Lung (tissue), 12 donors: Measurements from ENCODE around the gene SFXN1. TPM values are rescaled to one million over a fixed set of nuclear protein-coding genes. Genes with fewer than 3 reads are reported as not detected.
A peak's percentile ranks its signal among the peaks of the same experiment; 100 is the strongest.

Experiments
- ATAC-seq: fragments of 200-7000 bp; cut with Tn5 transposase; one replicate; pipeline ENCODE4 v1.9.1; 2020; ENCODE audit warnings: moderate number of reproducible peaks; ENCODE audit not compliant: insufficient read depth, low FRiP score
- DNase-seq, 3 donors: peaks; one replicate each; pipeline ENCODE4 v3.0.0-alpha.2; 2013 to 2017
- H3K27ac ChIP-seq, 2 donors: one replicate each; pipeline ENCODE4 v1.5.1; 2013; ENCODE audit warnings: mild to moderate bottlenecking in 2 of 2, moderate library complexity in 2 of 2, control low read depth in 1 of 2, inconsistent platforms in 1 of 2, low read depth in 1 of 2, low read length in 1 of 2
- H3K27me3 ChIP-seq, 3 donors: one replicate each; pipeline ENCODE4 v1.5.1; 2013; ENCODE audit warnings: low read length in 2 of 3; ENCODE audit not compliant: control insufficient read depth in 3 of 3, insufficient read depth in 3 of 3
- H3K36me3 ChIP-seq, 4 donors: one replicate each; pipeline ENCODE4 v1.5.1; 2013; ENCODE audit warnings: low read length in 4 of 4, mild to moderate bottlenecking in 1 of 4, moderate library complexity in 1 of 4; ENCODE audit not compliant: control insufficient read depth in 4 of 4, insufficient read depth in 4 of 4
- H3K4me1 ChIP-seq, 5 donors: one replicate each; pipeline ENCODE4 v1.5.1; 2013; ENCODE audit warnings: low read length in 5 of 5, mild to moderate bottlenecking in 2 of 5, moderate library complexity in 1 of 5; ENCODE audit not compliant: control insufficient read depth in 5 of 5, insufficient read depth in 5 of 5
- H3K4me3 ChIP-seq: one replicate; pipeline ENCODE4 v1.5.1; 2013; ENCODE audit warnings: mild to moderate bottlenecking, control low read depth, moderate library complexity
- H3K9ac ChIP-seq, 2 donors: one replicate each; pipeline ENCODE4 v1.5.1; 2013; ENCODE audit warnings: low read length in 2 of 2, control low read depth in 1 of 2; ENCODE audit not compliant: insufficient read depth in 1 of 2
- H3K9me3 ChIP-seq, 4 donors: one replicate each; pipeline ENCODE4 v1.5.1; 2013; ENCODE audit warnings: low read length in 3 of 4, mild to moderate bottlenecking in 1 of 4, moderate library complexity in 1 of 4; ENCODE audit not compliant: control insufficient read depth in 4 of 4, insufficient read depth in 3 of 4
- WGBS, 2 donors: extraction: QIAGEN DNeasy Blood & Tissue Kit; methylation state at CpG; one replicate each; pipeline ENCODE4 v1.1.7; 2013; 5-methylcytosine and 5-hydroxymethylcytosine counted together
- polyA plus RNA-seq, 2 donors: library from polyadenylated mRNA; stranded (reverse); fragments of 200-250 nt; gene quantifications; one replicate each; pipeline ENCODE4 v1.2.1, GENCODE V29; 2013
- total RNA-seq, 2 donors: library from RNA; depleted of rRNA in 1 of 2; stranded (reverse); fragments of >200 nt in 1 of 2; gene quantifications; one replicate each; pipeline ENCODE4 v1.2.1, GENCODE V29; 2014 to 2021
- TF ChIP-seq, protein P1 (sequence below): IDR thresholded peaks from 2 replicates; pipeline ENCODE4 v1.5.1; 2012; ENCODE audit warnings: mild to moderate bottlenecking; ENCODE audit errors: control extremely low read depth, extremely low read depth
- donor health status: control.
- donor health status: control.
- donor health status: Bipolar disorder and iron deficiency.
- donor health status: healthy.
- donor health status: DM: yes; HTN: yes; CAD: no.

Gene SFXN1
- total and polyA plus RNA-seq, 4 donors, result 5.7 to 42.2 (median 19.0) TPM

DNA sequence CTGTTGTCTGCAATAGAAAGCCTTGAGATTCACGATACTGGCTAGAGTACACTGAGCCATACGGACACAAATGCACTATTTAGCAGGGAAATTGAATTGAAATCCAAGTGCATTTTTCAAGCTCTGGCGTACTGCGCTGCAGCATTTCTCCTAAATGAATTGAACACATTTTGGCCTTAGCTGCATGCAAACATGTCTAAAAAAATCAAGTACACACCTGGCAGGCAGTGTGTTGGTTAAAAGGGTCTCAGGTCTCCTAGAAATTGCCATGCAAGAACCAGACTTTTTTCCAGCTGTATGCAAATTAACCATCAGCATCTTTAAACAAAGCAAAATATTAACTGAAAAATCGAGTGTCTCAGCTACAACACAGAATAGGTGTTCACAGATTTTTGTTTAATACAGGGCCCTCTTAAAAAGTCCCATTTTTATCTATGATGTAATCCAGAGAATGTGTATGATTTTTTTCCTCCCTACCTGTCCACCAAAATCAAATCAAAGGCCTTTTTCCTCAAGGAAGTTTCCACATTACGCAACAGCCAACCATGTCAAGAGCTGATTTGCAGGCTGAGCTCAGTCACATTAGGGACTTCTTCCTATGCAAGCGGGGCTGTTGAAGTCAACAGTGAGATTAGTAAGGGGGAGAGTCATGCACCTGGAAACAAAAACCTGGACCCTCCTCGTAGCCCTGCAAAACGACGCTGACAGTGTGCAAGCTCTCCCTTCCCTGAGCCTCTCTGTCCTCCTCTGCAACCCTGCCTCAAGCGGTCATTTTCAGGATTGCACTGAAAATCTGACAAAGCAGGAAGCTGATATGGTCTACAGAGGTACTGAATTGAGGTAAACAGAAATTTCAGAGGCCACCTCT is 14.1 kb upstream of the SFXN1 start:
- no peaks in the 10 kb centered on the region for H3K9me3 ChIP-seq
- WGBS, 2 donors, result 42 to 50% methylated on average over 11 of the region's 11 CpGs

DNA sequence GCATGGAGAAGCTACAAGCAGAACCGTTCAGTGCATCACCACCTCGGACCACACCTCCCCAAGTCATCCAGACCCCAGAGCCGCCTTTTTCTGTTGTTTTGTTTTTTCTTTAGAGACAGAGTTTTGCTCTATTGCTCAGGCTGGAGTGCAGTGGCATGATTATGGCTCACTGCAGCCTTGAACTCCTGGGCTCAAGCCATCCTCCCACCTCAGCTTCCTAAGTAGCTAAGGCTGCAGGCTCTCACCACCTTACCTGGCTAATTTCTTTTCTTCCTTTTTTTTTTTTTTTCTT is 13.5 kb upstream of the SFXN1 start:
- Histone ChIP-seq H3K4me3 (no peak overlapping the region), H3K9ac (no peak overlapping the region), H3K4me1 (peaks cover 0 to 12% (median 0%) of the 10 kb centered on the region in 5 donors), H3K27me3 (no peaks in the 10 kb centered on the region), H3K9me3 (no peaks in the 10 kb centered on the region), H3K36me3 (no peaks in the 10 kb centered on the region), H3K27ac (no peak overlapping the region)
- WGBS, 2 donors, result 0 to 7% methylated on average over 3 of the region's 3 CpGs
- TF ChIP-seq, protein P1, sequence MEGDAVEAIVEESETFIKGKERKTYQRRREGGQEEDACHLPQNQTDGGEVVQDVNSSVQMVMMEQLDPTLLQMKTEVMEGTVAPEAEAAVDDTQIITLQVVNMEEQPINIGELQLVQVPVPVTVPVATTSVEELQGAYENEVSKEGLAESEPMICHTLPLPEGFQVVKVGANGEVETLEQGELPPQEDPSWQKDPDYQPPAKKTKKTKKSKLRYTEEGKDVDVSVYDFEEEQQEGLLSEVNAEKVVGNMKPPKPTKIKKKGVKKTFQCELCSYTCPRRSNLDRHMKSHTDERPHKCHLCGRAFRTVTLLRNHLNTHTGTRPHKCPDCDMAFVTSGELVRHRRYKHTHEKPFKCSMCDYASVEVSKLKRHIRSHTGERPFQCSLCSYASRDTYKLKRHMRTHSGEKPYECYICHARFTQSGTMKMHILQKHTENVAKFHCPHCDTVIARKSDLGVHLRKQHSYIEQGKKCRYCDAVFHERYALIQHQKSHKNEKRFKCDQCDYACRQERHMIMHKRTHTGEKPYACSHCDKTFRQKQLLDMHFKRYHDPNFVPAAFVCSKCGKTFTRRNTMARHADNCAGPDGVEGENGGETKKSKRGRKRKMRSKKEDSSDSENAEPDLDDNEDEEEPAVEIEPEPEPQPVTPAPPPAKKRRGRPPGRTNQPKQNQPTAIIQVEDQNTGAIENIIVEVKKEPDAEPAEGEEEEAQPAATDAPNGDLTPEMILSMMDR, result no peak
- DNase-seq, result no peak
- ATAC-seq, result no peak

More for the DNA sequence above, 14.1 kb upstream of the SFXN1 start:
- Histone ChIP-seq H3K4me1 (peaks cover 0 to 12% (median 0%) of the 10 kb centered on the region in 5 donors), H3K27ac (no peak overlapping the region), H3K9ac (no peak overlapping the region), H3K4me3 (no peak overlapping the region), H3K27me3 (no peaks in the 10 kb centered on the region), H3K36me3 (no peaks in the 10 kb centered on the region)
- TF ChIP-seq, protein P1, result peak; percentile 41
- DNase-seq, result peak; percentile 54 to 58 (median 54)
- no peak for ATAC-seq

DNA sequence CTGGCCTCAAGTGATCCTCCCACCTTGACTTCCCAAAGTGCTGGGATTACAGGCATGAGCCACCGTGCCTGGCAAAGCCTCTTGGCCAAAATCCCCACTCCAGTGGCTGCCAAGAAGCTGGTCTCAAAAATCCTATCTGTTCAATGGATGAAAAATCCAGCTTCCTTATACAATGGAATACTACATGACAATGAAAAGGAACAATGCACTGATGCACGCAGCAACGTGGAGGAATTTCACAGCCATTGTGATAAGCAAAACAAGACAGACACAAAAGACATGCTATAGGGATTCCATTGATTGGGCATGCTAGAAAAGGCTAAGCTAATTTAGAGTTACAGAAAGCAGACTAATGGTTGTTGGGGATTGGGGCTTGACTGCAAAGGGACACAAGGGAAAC is 13.1 kb upstream of the SFXN1 start:
- no peak overlapping the region for H3K27ac ChIP-seq
- 24 to 43% methylated on average over 3 of the region's 3 CpGs for WGBS, 2 donors
- H3K27me3 ChIP-seq, result no peaks in the 10 kb centered on the region
- H3K9ac ChIP-seq, result no peak overlapping the region
- peaks cover 0 to 15% (median 0%) of the 10 kb centered on the region in 5 donors for H3K4me1 ChIP-seq
- no peak for ATAC-seq
- H3K9me3 ChIP-seq, result no peaks in the 10 kb centered on the region
- no peak for DNase-seq
- no peaks in the 10 kb centered on the region for H3K36me3 ChIP-seq
- H3K4me3 ChIP-seq, result no peak overlapping the region
- TF ChIP-seq, protein P1, result no peak
